ENCODE results near the gene CCDC148. TPM values are rescaled to one million over a fixed set of nuclear protein-coding genes. Genes with fewer than 3 reads are reported as not detected.

CCDC148 gene
- total and polyA plus RNA-seq, 12 donors, result 0.07 to 1.4 (median 0.66) TPM

DNA sequence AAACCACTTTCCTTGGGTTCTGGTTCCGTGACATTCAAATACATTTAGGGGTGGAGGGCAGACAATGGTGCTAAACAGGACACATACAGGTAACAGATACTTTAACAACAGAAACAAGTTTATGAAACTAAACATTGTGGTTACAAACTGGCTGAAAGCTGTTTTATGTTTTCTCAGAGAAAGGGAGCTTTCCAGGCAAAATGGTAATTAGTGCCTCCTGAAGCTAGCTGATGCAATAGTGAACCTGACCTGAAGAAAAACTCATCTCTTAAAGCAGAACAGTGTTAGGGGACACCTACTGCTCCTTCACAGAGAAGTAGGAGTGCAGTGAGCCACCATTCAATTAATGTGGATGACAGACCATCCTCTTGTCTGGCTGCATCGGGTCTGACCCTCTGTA, 138.9 kb downstream of the CCDC148 start:
- Histone ChIP-seq H3K27ac (no peak overlapping the region), H3K4me3 (no peak overlapping the region), H3K27me3 (no peaks in the 10 kb centered on the region), H3K36me3 (no peaks in the 10 kb centered on the region), H3K4me1 (no peaks in the 10 kb centered on the region), H3K9me3 (peaks cover 0 to 9% (median 0%) of the 10 kb centered on the region in 11 donors)
- ATAC-seq (no peak), DNase-seq (no peak)
- no peak for TF ChIP-seq CTCF (IDR thresholded peaks at IDR 0.05)
- intact Hi-C loops (cut with DNase I), result no loop called here
- WGBS, 2 donors, result 91 to 96% methylated on average over 2 of the region's 2 CpGs

DNA sequence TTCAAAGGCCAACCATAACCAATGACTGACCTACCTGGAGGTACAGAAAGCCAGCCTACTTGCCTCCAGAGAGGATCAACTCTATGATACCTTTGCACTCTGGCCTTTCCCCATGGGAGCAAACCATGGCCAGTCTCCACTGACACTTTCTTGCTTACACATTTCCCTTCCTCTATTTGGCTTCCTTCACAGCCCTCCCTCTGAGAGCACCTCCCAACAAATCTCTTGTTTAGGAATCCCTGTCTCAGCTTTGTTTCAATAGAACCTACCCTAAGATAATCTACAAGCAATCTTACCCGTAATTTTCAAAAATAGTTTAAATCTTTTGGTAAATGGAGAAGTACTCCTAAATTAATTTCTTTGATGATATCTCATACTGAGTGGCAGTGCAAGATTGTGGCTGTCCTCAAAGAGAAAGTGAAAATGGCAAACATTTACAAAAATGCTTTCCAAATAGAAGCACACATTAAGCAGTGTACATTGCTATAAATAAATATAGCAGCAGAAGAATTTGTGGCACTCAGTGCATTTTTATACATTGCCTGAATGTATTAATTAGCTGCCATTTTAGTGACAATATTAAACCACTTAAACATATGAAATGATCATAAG, 140.6 kb downstream of the CCDC148 start:
- Histone ChIP-seq H3K4me3 (no peak overlapping the region), H3K9me3 (peaks cover 0 to 9% (median 0%) of the 10 kb centered on the region in 11 donors), H3K27me3 (no peaks in the 10 kb centered on the region), H3K36me3 (no peaks in the 10 kb centered on the region), H3K27ac (no peak overlapping the region), H3K4me1 (no peaks in the 10 kb centered on the region)
- no peak for TF ChIP-seq CTCF (IDR thresholded peaks at IDR 0.05)
- intact Hi-C loops (cut with DNase I), result no loop called here
- WGBS, 2 donors, result 68 to 76% methylated on average over 1 of the region's 1 CpG
- DNase-seq (no peak), ATAC-seq (no peak)

DNA sequence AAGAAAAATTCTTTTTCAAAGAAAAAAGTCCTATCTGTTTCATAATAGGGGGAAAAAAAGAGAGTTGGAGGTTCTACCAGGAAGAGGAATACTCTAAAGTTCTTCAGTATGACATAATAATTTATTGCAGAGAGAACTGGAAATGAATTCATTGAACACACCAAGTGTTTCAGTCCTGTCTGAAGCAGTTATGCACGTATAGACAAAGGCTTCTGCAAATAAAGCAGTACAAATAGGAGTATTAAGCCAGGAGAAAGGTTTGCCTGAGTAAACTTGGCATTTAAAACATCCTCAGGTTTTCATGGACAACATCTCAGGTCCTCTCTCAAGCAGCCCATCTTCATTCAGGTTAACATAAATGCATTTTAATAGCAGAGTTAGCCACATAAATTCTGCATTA, 141.6 kb downstream of the CCDC148 start:
- Histone ChIP-seq H3K27me3 (no peaks in the 10 kb centered on the region), H3K27ac (no peak overlapping the region), H3K9me3 (peaks cover 0 to 9% (median 0%) of the 10 kb centered on the region in 11 donors), H3K36me3 (no peaks in the 10 kb centered on the region), H3K4me3 (no peak overlapping the region), H3K4me1 (no peaks in the 10 kb centered on the region)
- DNase-seq (no peak), ATAC-seq (no peak)
- TF ChIP-seq CTCF (IDR thresholded peaks at IDR 0.05), result no peak
- intact Hi-C loops (cut with DNase I), result no loop called here
- 69 to 75% methylated on average over 1 of the region's 1 CpG for whole genome bisulfite sequencing, 2 donors

- no peak for TF ChIP-seq CTCF (IDR thresholded peaks at IDR 0.05)
- intact Hi-C loops (cut with DNase I), result no loop called here
- DNase-seq (no peak), ATAC-seq (no peak)
- Histone ChIP-seq H3K9me3 (no peaks in the 10 kb centered on the region), H3K27me3 (no peaks in the 10 kb centered on the region), H3K4me3 (no peak overlapping the region), H3K27ac (no peak overlapping the region), H3K4me1 (no peaks in the 10 kb centered on the region), H3K36me3 (no peaks in the 10 kb centered on the region)
- 82 to 87% methylated on average over 2 of the region's 2 CpGs for WGBS, 2 donors
Measured at GRCh38 chr2:158313734-158314133, 142.8 kb downstream of the CCDC148 start.

Measured in heart right ventricle (tissue), 16 donors.